ENCODE measurements around the gene TFF1. TPM values are rescaled to one million over a fixed set of nuclear protein-coding genes. Genes with fewer than 3 reads are reported as not detected.
A peak's percentile ranks its signal among the peaks of the same experiment; 100 is the strongest.

Gene TFF1
- total RNA-seq, 1 experiment from 2014 or later: not detected

DNA sequence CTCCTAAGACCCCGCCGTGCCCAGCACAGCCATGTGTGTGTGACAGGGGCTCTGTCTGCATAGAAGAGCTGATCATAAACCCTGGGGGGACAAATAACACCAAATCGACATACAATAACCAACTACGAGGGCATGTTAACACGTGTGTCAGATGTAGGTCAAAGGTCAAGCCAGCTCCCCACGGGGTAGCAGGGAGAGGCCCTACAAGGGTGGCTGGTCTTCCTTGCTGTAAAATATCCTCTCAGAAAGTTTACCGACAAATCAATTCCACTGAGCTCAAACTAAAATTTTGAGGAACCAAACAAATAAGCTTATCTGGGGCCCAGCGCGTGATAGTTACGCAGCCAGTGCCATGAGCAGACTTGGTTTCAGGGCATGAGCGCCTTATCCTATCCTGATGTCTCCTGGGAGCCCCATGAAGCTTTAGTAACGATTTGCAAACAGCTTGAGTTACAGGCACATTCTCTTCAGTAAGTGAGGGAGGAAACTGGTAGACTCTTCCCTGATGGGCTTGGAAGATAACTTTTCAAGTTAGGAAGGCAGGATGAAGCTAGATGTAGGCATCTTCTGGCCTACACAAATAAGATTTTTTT, 32.2 kb upstream of the TFF1 start:
- no peak for DNase-seq (ENCODE audit: low spot score)

DNA sequence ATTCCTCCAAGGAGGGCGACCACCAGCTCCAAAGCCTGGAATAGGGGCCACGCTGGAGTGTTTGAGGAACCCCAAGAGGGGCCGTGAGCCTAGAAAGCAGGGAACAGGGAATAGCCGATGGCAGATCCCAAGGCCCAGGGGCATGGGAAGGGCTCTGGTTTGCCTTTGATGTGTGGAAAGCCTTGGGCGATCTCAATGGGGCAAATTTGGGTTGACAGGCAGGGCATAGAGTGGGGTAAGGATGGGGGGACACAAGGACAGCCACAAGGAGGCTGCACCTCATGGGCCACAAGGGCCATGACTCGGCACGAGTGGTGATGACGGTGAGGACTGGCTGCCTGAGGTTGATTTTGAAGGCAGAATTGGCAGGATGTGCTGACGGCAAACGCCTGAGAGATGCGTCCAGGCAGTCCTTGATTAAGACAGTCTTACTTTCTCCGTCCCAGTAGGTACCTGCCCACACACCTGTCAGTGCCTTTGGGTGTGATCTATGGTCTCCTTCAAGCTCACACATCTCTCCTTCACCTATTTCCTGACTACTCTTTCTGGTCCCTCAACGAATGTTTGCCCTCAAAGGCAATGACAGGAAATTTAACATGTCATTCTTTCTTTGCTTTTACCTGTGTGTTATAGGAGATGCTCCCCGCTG, 31.5 kb upstream of the TFF1 start:
- DNase-seq (ENCODE audit: low spot score): no peak

DNA sequence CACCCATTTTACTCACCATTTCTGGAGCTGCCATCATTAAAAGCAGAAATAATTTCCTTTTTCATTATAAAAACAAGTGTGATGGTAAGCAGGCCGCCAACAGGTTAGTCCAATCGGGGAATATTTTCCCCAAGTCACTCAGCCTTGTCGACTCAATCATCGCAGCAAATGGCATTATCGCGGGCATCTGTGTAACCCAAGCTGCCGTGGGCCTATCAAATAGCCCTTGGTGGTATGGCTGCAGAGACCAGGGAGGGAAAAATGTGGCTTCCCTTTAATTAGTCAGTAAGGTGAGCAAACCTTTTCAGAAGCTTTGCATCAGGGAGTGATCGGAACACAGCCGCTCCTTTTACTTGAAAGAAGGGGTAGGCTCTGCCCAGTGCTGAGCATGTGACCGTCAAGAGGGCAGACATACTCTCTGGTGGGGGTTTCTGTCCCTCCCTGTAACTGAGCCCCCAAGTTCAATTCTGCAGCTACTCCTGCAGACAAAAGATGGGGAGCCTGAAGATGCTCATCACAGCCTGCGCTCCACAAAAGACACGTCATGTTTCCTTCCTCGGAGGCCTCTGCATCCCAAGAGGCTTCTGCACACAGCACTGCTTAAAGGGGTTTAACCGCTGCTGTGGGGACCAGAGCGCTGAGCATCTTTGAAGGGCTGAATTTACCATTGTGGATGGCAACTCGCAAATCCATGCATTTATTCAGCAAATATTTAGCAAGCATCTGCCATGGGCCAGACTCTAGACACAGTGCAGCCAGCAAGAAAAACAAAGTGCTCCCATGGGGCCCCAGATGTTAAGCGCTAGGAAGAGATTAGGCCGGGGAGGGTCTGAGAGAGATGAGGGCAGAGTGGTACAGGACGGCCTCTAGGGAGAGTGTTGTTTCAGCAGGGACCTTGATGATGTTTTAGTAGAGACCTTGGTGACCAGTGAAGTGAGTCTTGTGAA, 30.7 kb upstream of the TFF1 start:
- no peak for DNase-seq (ENCODE audit: low spot score)

DNA sequence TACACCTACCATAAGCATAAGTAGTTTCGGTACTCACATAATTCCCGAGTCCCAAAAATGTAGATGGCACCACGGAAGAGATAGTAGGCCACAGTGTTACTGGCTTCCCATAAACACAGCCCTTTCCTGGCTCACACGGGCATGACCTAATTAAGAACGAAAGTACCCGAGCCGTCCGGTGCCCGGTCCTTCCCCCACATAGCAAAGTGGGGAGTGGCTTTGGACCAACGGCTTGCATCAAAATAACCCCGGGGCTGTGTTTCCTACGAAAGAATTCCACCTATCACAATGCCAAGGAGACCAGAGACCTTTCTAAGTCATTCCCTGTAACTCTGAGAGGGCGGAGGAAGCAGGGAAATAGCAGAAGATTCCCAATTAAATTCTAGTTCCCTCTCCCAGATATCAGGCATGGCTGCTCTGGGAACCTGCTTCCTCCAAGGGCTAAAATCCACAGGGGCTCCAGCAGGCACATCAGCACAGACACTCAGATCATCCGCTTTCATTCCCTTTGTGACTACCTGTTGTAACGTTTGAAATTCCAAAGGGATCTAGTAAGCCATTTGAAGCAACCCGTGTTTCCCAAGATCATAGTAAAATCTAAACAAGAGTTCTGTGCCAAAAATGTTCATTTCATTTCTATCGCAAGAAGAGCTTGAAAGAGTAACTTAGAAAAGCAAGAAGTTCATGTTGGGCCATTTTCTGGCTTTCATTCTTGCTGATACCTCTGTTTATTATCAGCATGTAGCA, 29.7 kb upstream of the TFF1 start, which contains the start of gene TMPRSS3:
TSS of gene TMPRSS3 (minus strand) at position 148 of the 747 bp plus-strand sequence. CDS start 635 bp downstream, outside the sequence.
- DNase-seq (ENCODE audit: low spot score): peak; percentile 26

DNA sequence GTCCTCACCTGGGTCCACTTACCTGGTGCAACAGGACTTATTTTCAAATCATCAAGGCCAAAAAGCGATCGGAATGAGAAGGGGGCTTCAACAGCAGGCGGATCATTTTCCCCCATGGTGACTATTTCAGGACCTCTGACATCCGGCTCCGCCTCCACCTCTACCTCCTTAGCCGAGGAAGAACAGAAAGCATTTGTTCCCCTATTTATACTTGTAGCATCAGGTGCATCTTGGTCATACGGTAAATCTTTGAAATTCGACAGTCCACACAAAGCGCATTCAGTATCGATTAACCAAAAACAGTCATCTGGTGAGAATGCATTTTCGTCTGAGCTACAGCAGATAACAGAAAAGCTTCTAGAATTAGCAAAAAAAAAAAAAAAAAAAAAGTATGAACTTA, 29.0 kb upstream of the TFF1 start:
- no peak for DNase-seq (ENCODE audit: low spot score)

DNA sequence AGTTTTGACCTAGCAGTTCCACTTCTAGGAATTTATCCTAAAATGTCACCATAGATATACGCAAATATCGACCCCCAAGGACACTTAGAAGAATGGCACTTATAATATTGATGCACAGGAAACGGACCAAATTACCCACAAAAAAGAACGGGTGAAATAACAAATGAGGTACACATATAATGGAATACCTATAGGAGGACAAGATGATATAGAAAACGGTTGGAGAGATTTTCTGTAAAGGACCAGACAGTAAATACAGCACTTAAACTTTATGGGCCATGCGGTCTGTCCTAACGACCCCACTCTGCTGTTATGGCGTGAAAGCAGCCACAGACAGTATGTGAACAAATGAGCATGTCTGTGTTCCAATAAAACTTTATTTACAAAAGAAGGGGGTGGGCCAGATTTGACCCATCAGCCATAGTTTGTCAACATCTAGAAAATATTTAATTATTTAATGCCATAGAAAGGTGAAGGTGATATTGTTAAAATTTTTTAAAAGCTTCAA, 27.2 kb upstream of the TFF1 start:
- no peak for DNase-seq (ENCODE audit: low spot score)

DNA sequence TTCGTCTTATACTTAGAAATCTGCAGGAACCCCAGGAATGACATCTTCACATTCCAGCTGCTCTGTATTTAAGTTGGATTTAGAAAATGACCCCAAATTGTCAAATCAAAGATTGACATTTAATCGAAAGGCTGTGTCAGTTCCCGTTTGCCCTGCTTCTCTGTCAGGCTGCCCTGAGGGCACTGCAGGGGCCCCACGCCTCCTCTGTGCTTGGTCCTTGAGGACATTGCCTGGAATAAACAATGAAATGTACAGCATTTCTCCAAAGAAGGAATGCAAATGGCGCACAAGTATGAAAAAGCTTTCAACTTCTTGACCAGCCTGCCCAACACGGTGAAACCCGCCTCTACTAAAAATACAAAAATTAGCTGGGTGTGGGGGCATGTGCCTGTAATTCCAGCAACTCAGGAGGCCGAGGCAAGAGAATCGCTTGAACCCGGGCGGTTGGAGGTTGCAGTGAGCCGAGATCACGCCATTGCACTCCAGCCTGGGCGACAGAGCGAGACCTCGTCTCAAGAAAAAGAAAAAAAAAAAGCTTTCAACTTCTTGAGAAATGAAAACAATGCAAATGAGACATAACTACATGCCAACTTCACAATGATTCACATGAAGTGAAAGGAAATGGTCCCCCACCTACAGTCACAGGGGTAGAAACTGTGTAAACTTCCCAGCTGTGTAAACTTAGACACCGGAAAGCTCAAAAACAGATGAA, 26.6 kb upstream of the TFF1 start:
- DNase-seq (ENCODE audit: low spot score): no peak

DNA sequence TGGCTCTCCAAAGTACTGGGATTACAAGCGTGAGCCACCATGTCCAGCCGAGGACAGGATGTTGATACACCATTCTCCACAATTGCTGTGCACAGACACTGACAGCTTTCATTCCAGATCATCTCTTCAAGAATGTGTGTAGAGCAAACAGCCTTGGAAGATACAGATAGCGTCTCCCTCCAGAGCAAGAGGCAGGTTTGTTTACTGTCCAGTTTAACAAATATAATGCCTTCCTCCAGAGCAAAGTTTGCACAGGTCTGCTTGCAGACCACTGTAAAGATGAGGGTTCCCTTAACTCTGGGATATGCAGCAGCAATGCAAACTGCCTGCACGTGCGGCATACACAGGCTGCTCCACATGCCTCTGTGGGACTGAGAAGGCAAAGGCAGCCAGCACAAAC, 25.0 kb upstream of the TFF1 start:
- DNase-seq (ENCODE audit: low spot score): no peak

DNA sequence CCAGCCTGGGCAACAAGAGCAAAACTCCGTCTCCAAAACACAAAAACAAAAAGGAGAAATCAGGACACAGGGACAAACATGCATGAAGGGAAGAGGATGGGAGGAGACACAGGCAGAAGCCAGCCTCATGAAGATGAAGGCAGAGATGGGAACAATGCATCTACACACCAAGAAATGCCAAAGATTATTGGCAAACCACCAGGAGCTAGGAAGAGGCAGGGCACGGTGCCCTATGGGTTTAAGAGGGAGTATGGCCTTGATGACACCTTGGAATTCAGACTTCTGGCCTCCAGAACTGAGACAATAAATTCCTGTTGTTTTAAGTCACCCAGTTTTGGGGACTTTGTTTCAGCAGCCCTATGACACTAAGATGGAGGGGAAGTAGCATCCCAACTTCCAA, 24.4 kb upstream of the TFF1 start:
- DNase-seq (ENCODE audit: low spot score): no peak

DNA sequence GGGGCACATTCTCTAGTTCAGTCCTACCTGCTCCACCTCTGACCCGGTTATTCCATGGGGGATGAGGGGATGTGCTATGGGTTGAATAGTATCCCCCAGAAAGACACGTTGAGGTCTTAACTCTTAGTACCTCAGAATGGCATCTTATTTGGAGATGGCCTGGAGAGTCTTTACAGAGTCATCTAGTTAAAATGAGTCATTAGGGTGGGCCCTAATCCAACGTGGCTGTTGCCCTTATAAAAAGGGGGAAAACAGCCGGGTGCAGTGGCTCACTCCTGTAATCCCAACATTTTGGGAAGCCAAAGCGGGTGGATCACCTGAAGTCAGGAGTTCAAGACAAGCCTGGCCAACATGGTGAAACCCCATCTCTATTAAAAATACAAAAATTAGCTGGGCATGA, 23.9 kb upstream of the TFF1 start:
- DNase-seq (ENCODE audit: low spot score): no peak

DNA sequence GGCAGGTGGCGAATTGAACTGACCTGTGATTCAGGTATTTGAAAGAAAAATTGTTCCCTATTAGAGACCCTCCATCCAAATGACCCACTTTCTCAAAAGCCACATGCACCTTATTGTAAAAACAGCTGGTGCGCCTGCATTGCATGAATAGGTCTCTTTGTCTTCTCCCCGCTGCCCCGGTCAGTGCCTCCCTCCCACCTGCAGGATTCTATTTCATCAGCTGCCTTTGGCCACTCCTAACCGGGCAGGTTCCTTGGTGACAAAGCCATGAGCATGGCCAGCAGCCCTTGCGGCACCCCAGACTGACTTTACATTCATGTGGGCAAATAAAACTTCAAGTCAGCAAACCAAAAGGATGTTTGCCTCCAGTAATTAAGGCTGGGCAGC, 23.1 kb upstream of the TFF1 start:
- no peak for DNase-seq (ENCODE audit: low spot score)

DNA sequence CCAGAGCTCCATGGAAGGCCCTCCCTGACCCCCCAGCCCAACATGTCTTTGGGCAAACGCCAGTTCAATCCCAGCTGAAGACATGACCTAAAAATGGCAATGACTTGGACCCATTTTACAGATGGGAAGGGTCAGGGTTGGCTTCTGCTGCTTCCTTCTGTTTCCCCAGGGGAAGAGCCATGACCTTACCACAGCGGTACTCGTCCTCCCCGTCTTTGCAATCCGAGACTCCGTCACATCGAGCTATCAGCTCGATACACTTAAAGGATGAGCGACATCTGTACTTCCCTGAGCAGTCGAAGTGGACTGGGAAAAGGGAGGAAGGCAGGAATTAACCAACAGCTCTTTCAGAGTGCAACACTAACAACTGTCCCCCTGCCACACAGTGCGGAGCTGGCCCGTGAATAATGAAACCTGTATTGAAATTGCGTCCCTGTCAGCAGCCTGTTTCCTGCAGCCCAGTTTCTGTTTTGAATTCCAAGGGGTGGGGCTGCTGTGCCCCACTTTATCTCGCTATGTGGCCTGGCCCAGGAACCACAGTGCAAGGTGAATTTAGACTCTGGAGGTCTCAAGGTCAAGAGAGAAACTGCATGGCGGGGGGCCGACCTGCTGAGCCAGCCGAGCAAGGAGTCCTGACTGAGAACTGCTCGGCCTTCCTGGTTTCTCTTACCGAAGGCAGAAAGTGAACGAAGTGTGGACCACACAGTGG, 22.6 kb upstream of the TFF1 start:
- no peak for DNase-seq (ENCODE audit: low spot score)

DNA sequence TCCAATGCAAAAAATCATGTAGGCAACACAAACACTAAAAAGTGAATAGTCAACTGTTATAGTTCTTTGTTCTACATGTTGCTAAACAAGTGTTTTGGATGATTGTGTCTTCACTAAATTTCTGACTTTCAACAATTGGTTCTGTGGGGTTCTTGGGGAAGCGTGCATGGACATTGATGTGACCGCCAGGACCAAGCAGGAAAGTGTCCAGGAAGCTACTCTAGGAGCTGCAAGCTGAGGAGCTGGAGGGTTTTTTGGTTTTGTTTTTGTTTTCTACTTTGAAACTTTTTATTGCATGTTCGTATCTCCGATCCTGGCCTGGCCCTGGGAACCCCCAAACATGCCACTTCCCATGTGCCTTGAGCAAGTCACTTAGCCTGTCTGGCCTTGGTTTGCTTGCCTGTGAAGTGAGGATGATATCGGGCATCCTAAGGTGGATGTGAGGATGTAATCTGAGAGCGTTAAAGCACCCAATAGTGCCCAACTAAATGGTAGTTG, 21.6 kb upstream of the TFF1 start:
- DNase-seq (ENCODE audit: low spot score): no peak

DNA sequence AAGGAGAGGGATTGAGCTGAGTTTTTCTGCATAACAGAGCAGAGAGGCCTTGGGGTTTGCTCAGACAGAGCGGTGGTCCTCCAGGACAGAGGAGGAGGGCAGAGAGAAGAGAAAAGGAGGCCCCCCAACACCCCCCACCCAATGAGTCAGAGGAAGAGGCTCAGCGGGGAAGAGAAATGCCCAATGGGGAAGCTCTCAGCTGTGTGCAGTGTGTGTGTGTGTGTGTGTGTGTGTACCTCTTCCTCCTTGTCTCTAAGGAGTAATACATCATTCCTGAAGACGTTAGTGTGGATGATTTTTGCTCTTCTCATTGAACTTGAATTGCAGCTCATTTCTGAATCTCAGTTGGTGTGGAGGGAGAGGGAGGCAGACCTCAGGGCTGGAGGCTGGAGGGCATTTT, 20.8 kb upstream of the TFF1 start:
- DNase-seq (ENCODE audit: low spot score): no peak

DNA sequence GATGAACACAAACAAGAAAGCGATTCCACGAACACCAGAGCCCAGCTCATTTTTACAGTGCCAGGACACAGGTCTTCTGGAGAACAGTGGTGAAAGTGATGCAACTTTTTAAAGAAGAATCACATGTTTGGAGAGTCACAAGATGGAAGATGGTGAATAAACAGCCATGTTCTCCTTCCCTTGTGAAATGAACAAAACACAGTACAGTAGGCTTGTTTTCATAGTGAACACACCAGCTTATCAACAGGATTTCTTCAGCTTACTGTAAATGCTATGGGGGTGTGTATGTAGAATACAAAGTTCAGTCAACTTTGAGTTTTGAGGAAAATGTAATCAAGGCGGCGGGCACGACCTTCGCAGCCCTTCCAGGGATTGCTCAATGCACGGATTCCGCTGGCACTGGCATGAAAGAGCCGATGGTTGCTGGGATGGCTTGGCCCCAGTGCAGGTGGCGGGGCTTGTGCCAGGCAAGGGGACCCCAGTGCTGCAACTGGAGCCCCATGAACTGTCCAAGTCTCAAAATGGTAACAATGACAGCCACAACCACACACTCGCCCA, 19.8 kb upstream of the TFF1 start:
- DNase-seq (ENCODE audit: low spot score): no peak

DNA sequence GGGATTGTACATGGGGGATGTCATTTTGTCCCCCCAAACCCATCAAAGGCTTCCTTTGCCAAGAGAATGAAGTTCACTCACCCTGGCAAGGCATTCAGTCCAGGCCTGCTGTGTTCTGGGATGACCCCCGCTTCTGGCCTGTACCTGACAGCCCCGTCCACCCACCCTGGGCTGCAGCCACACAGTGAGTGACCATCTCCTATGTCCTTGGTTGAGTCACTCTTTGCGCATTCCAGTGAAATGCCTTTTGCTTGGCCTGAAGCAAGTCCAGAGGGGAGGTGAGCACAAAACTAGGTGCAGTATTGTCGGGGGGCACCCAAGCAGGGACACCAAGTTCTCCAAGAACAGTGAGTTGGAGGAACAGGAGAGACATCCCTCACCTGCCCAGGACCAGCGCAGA, 19.3 kb upstream of the TFF1 start:
- DNase-seq (ENCODE audit: low spot score): no peak

DNA sequence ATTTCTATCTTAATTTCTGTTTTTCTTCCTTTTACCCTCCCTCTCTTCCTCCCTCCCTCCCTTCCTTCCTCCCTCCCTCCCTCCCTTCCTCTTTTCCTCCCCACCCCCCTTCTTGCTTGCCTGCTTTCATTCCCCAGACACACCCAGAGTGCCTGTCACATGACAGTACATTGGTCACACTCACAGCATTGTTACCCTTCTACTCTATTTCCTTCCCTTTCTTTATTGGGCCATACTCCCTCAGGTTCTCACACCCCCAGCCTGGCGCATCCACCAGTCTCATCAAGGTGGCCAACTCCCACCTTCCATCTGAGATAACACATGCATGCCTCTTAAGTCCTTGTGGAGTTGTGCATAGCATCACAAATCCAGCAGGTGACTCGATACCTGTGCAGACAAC, 18.7 kb upstream of the TFF1 start:
- DNase-seq (ENCODE audit: low spot score): no peak

DNA sequence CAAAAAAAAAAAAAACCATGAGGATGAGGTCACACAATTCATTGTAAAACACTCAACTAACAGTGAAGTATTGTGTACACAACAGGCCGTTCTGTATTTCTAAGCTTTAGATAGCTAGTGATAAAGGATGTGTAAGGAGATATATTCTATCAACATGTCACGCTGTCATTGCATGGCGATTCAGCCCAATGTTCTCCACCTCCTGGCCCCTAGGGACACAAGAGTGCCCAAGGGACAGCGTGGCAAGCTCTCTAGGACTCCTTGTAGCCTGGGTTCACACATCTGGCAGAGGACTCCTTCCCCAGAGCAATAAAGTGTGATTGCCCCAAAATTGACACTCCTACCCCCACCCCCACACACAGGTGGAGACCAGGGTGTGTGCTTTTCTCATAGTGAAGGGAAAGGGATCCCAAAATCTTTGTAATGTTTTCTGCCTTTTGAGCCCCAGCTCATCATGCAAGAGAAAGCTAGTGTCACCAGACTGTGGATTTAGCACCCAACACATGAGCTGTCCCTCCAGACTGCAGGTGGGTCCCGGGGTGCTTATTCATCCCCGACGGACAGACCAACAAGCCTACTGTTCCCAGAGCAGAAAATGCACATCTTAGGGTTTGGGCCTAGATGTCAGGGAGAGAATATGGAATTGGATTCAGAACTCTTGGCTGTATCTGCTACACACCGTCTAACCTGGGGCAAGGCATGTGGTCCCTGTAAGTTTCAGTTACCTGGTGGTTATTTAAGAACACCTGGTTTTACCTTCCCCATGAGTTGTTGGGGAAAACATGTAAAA, 18.0 kb upstream of the TFF1 start:
- DNase-seq (ENCODE audit: low spot score): no peak

DNA sequence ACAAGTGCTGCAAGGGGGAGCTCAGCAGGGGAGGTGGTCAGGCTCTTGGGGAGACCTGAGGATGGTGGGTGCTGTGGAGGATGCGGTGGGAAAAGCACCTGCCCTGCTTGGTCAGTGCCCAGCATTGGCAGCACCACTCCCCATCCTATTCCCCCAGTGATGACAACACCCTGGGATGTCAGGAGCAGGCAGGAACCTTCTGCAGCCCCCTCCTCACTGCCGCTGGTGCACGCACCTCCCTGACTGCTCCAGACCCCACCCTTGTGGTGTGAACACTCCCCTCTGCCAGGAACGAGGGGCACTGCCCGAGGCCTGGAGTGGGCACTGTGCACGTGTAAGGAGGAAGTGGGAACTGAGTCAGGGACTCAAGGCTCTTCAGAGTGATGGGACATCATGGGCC, 17.0 kb upstream of the TFF1 start:
- DNase-seq (ENCODE audit: low spot score): no peak
